Esophagus squamous epithelium (tissue), 5 donors: ENCODE measurements around the gene FZD4. TPM values are rescaled to one million over a fixed set of nuclear protein-coding genes. Genes with fewer than 3 reads are reported as not detected.
"Not testable (repeated sequence)": the region's sequence is repeated elsewhere in the genome, so short reads cannot be mapped to it uniquely, and the experiment has no call there.

Experiments
- DNase-seq: peaks from one replicate; lab custom pipeline; 2025; lab: John Stamatoyannopoulos, UW
- H3K27ac ChIP-seq, 4 donors: fragments of 200-600 bp; sonication (generic); one replicate each; pipeline ENCODE4 v1.5.1; 2016 to 2019; ENCODE audit warnings: mild to moderate bottlenecking in 1 of 4
- H3K27me3 ChIP-seq, 4 donors: fragments of 200-600 bp; sonication (generic); 1 replicate in 3 of 4; 2 replicates in 1 of 4; pipeline versions ENCODE4 v1.5.1 to v1.6.0; 2017 to 2021; ENCODE audit warnings: antibody characterized with exemption in 1 of 4
- H3K36me3 ChIP-seq, 3 donors: fragments of 200-600 bp; sonication (generic); one replicate each; pipeline ENCODE4 v1.5.1; 2016 to 2019
- H3K4me1 ChIP-seq, 3 donors: fragments of 200-600 bp; sonication (generic); one replicate each; pipeline ENCODE4 v1.5.1; 2017 to 2019
- H3K4me3 ChIP-seq, 4 donors: fragments of 200-600 bp; sonication (generic); 1 replicate in 3 of 4; 2 replicates in 1 of 4; pipeline ENCODE4 v1.5.1; 2016 to 2019; ENCODE audit warnings: mild to moderate bottlenecking in 2 of 4, moderate library complexity in 1 of 4
- H3K9me3 ChIP-seq, 3 donors: fragments of 200-600 bp; sonication (generic); one replicate each; pipeline ENCODE4 v1.5.1; 2016 to 2019
- POLR2A ChIP-seq, 4 donors: fragments of 450-650 bp; IDR thresholded peaks; one replicate each; pipeline ENCODE4 v1.6.1; 2017; ENCODE audit warnings: antibody characterized with exemption in 4 of 4, mild to moderate bottlenecking in 4 of 4, moderate library complexity in 3 of 4
- WGBS, 2 donors: methylation state at CpG; one replicate each; pipeline ENCODE4 v1.1.5; 2018; 5-methylcytosine and 5-hydroxymethylcytosine counted together
- intact Hi-C: fragments of 100-400 bp; cut with DNase I; formaldehyde crosslinking; loops from one replicate; pipeline ENCODE4 v1.15.0; 2022
- total RNA-seq, 4 donors: library from RNA; depleted of rRNA; stranded (reverse); fragments of >200 nt; gene quantifications; one replicate each; pipeline ENCODE4 v1.1.0, GENCODE V29; 2016
- TF ChIP-seq, protein P1 (sequence below), 6 experiments: fragments of 450-650 bp in 4 of 6; fragments of 200-600 bp in 2 of 6; sonication (generic) in 2 of 6; IDR thresholded peaks; one replicate each; pipeline ENCODE4 v1.5.1; 2016 to 2019; ENCODE audit warnings: antibody characterized with exemption in 6 of 6, mild to moderate bottlenecking in 4 of 6, moderate library complexity in 4 of 6
- donor health status: DM: yes; HTN: yes; CAD: no.

Gene FZD4
- total RNA-seq, 4 donors from 2014 or later = 1.1 to 14.3 (median 6.8) TPM

DNA sequence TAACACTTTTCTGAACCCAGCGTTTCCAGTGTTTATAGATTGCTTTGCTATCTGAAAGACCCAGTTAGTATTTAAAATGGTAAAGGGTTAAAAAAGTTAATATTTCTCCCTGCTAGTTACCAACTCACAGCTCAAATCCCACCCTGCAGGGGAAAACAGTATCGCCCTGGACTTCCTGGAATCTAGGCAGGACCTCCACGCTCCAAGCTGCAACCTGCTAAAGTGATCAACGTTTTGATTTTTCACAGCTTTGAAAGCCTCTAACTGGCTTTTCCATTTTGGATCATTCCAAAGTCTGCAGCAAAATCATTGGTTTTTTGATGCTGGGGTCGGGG lies 4.6 kb downstream of the FZD4 start:
- Histone ChIP-seq H3K27ac (peak overlapping the region in 3 of 4 donors; percentile 54 to 92 (median 57)), H3K4me1 (peaks cover 5 to 78% (median 17%) of the 10 kb centered on the region in 3 donors)

DNA sequence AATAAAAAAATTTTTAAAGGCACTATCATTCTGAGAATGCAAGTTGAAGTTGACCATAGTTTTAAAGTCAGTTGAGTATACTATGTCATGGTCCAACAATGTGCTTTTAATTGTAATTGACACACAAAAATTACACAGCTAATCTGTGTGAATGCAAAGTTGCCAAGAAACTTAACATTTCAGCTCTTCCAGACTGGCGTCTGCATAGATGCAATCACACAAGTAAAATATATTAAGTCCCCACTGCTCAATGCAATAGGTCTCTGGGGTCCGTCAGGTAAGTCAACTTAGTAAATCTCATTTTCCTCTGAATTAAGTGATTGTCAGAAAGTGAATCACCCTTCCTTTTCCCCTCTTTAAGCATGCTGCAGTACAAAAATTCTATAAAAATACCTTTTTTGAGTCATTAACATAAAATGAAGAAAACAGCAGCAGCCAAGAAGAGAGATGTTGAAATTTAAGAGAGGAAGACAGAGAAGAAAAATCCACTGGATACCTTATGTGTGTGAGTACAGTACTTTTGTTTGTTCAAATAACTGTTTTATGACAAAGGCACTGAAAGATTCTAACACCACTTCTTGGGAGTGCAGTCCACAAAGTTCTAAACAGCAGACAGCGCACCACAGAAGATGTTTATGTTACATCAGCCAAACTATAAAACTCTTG lies 5.1 kb downstream of the FZD4 start:
- DNase-seq = no peak
- intact Hi-C loops = no loop called here
- TF ChIP-seq POLR2A (IDR thresholded peaks at IDR 0.05) = no peak
- TF ChIP-seq, protein P1, sequence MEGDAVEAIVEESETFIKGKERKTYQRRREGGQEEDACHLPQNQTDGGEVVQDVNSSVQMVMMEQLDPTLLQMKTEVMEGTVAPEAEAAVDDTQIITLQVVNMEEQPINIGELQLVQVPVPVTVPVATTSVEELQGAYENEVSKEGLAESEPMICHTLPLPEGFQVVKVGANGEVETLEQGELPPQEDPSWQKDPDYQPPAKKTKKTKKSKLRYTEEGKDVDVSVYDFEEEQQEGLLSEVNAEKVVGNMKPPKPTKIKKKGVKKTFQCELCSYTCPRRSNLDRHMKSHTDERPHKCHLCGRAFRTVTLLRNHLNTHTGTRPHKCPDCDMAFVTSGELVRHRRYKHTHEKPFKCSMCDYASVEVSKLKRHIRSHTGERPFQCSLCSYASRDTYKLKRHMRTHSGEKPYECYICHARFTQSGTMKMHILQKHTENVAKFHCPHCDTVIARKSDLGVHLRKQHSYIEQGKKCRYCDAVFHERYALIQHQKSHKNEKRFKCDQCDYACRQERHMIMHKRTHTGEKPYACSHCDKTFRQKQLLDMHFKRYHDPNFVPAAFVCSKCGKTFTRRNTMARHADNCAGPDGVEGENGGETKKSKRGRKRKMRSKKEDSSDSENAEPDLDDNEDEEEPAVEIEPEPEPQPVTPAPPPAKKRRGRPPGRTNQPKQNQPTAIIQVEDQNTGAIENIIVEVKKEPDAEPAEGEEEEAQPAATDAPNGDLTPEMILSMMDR (IDR thresholded peaks at IDR 0.05) = no peak
- Histone ChIP-seq H3K9me3 (no peaks in the 10 kb centered on the region), H3K36me3 (no peaks in the 10 kb centered on the region), H3K27ac (peak overlapping the region in 3 of 4 donors; percentile 54 to 92 (median 57)), H3K4me3 (peak overlapping the region in 3 of 4 donors; percentile 11 to 91 (median 74)), H3K4me1 (peaks cover 5 to 83% (median 17%) of the 10 kb centered on the region in 3 donors), H3K27me3 (peaks cover 0 to 10% (median 0%) of the 10 kb centered on the region in 4 donors)
- 59 to 79% methylated on average over 3 of the region's 3 CpGs for WGBS, 2 donors

More for the DNA sequence above, 4.6 kb downstream of the FZD4 start:
- H3K36me3 ChIP-seq = no peaks in the 10 kb centered on the region
- H3K9me3 ChIP-seq = no peaks in the 10 kb centered on the region
- intact Hi-C loops = no loop called here
- H3K4me3 ChIP-seq = peak overlapping the region in 3 of 4 donors; percentile 11 to 91 (median 74)
- TF ChIP-seq, protein P1 (IDR thresholded peaks at IDR 0.05) = no peak
- no peak for TF ChIP-seq POLR2A (IDR thresholded peaks at IDR 0.05)
- no peak for DNase-seq
- 54 to 55% methylated on average over 5 of the region's 5 CpGs for WGBS, 2 donors
- H3K27me3 ChIP-seq = peaks cover 0 to 14% (median 0%) of the 10 kb centered on the region in 4 donors

DNA sequence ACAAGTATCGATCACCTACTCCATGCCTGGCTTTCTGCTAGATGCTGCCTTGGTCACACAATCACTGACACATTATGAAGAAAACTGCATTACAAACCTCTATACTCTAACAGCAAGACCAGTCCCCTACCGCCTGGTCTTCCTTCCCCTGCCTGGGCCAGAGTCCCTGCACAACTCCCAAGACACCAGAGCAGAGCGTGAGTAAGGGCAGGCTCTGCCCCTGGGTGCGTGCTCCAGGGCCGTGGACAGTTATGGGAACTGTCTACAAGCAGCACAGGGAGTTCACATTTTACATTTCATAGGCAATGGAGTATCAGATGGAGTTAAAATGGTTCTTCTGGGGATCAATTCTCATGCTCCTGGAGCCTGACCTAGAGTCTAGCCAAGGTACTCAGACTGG lies 6.5 kb downstream of the FZD4 start:
- H3K4me1 ChIP-seq = peaks cover 0 to 74% (median 17%) of the 10 kb centered on the region in 3 donors
- 83 to 86% methylated on average over 3 to 4 of the region's 5 CpGs for WGBS, 2 donors

DNA sequence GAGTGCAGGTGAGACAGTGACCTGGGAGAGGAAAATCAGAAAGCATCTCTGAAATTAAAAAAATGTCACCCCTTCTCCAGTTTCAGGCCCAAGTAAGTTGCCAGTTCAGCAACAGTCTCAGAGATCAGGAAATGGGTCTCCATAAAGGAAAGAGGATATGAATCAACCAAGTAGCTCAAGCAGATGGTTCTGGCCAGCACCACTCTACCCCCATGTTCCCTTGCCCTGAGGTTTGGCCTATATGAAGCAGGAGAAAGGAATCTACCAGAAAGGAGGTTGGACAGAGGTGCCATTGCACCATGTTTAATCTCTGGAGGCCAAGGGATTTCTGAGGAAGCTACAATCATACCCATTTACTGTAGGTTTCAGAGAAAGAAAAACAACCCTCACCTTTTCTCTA lies 7.7 kb downstream of the FZD4 start:
- H3K27ac ChIP-seq = peak overlapping the region in 2 of 4 donors; percentile 45 to 57
- TF ChIP-seq, protein P1 (IDR thresholded peaks at IDR 0.05) = no peak
- TF ChIP-seq POLR2A (IDR thresholded peaks at IDR 0.05) = no peak
- DNase-seq = no peak
- peaks cover 0 to 78% (median 17%) of the 10 kb centered on the region in 3 donors for H3K4me1 ChIP-seq
- no peaks in the 10 kb centered on the region for H3K27me3 ChIP-seq
- H3K36me3 ChIP-seq = no peaks in the 10 kb centered on the region
- H3K4me3 ChIP-seq = peak overlapping the region in 1 of 4 donors; percentile 22
- H3K9me3 ChIP-seq = no peaks in the 10 kb centered on the region
- intact Hi-C loops = no loop called here

More for the DNA sequence above, 6.5 kb downstream of the FZD4 start:
- intact Hi-C loops = no loop called here
- no peak for DNase-seq
- H3K36me3 ChIP-seq = no peaks in the 10 kb centered on the region
- TF ChIP-seq POLR2A (IDR thresholded peaks at IDR 0.05) = no peak
- TF ChIP-seq, protein P1 (IDR thresholded peaks at IDR 0.05) = no peak
- no peaks in the 10 kb centered on the region for H3K9me3 ChIP-seq
- H3K27me3 ChIP-seq = no peaks in the 10 kb centered on the region
- peak overlapping the region in 2 of 4 donors; percentile 17 to 91 for H3K4me3 ChIP-seq
- peak overlapping the region in 3 of 4 donors; percentile 18 to 57 (median 45) for H3K27ac ChIP-seq

DNA sequence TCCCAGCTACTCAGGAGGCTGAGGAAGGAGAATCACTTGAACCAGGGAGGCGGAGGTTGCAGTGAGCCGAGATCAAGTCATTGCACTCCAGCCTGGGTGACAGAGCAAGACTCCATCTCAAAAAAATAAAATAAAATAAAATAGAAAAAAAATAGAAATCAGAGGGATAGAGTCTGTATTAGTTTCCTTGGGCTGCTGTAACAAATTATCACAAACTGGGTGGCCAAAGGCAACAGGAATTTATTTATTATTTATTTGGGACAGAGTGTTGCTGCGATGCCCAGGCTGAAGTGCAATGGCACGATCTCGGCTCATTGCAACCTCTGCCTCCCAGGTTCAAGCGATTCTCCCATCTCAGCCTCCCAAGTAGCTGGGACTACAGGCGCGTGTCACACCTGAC lies 11.7 kb downstream of the FZD4 start:
- H3K9me3 ChIP-seq, H3K4me3 ChIP-seq, H3K36me3 ChIP-seq, DNase-seq, H3K27ac ChIP-seq, H3K27me3 ChIP-seq: not testable (repeated sequence)
- 92 to 96% methylated on average over 8 of the region's 8 CpGs for WGBS, 2 donors
- intact Hi-C loops = loop anchor here (5.0 kb wide), 1 partner anchor 339 kb away; no protein-coding TSS in a partner anchor
- peaks cover 0 to 72% (median 20%) of the 10 kb centered on the region in 3 donors for H3K4me1 ChIP-seq
